HS-27A (cell line): ENCODE results near the gene SMIM28.
"Not testable (repeated sequence)": the region's sequence is repeated elsewhere in the genome, so short reads cannot be mapped to it uniquely, and the experiment has no call there.

Experiments
- DNase-seq: peaks from one replicate; pipeline ENCODE4 v3.0.0-alpha.2; 2012; ENCODE audit warnings: low read depth, missing footprints

Gene SMIM28

GRCh38 chr6:138405816-138406413 is 28.2 kb downstream of the SMIM28 start:
- no peak for DNase-seq

GRCh38 chr6:138406443-138406842 is 28.7 kb downstream of the SMIM28 start:
- DNase-seq = no peak

GRCh38 chr6:138410048-138410735 is 32.5 kb downstream of the SMIM28 start:
- no peak for DNase-seq

- no peak for DNase-seq
Observed at GRCh38 chr6:138410972-138411880, 33.5 kb downstream of the SMIM28 start.

GRCh38 chr6:138415125-138415524 is 37.4 kb downstream of the SMIM28 start:
- DNase-seq = no peak

- DNase-seq = no peak
Observed at GRCh38 chr6:138416206-138416605, 38.5 kb downstream of the SMIM28 start.

- no peak for DNase-seq
Observed at GRCh38 chr6:138417493-138418117, 39.9 kb downstream of the SMIM28 start.

- DNase-seq = no peak
Observed at GRCh38 chr6:138418118-138418742, 40.5 kb downstream of the SMIM28 start.

- no peak for DNase-seq
Observed at GRCh38 chr6:138419766-138420165, 42.1 kb downstream of the SMIM28 start.

- no peak for DNase-seq
Observed at GRCh38 chr6:138420356-138420755, 42.7 kb downstream of the SMIM28 start.

- no peak for DNase-seq
Observed at GRCh38 chr6:138421089-138421488, 43.4 kb downstream of the SMIM28 start.

- no peak for DNase-seq
Observed at GRCh38 chr6:138421608-138422007, 43.9 kb downstream of the SMIM28 start.

- no peak for DNase-seq
Observed at GRCh38 chr6:138422861-138423260, 45.2 kb downstream of the SMIM28 start.

GRCh38 chr6:138424004-138424904 is 46.5 kb downstream of the SMIM28 start:
- no peak for DNase-seq

GRCh38 chr6:138425256-138425655 is 47.6 kb downstream of the SMIM28 start:
- not testable (repeated sequence) for DNase-seq

GRCh38 chr6:138426500-138427123 is 48.9 kb downstream of the SMIM28 start:
- no peak for DNase-seq

- DNase-seq = no peak
Observed at GRCh38 chr6:138427701-138428100, 50.0 kb downstream of the SMIM28 start.

GRCh38 chr6:138428944-138429598 is 51.4 kb downstream of the SMIM28 start:
- DNase-seq = no peak

GRCh38 chr6:138429761-138430160 is 52.1 kb downstream of the SMIM28 start:
- no peak for DNase-seq
